HTR-8/SVneo (cell line): Measurements from ENCODE around the gene SLC9C2.
"Not testable (repeated sequence)": the region's sequence is repeated elsewhere in the genome, so short reads cannot be mapped to it uniquely, and the experiment has no call there.

Experiments
- DNase-seq: peaks from one replicate; pipeline ENCODE4 v3.0.0; 2011; ENCODE audit warnings: low spot score, mixed read lengths; ENCODE audit not compliant: insufficient read length
- FAIRE-seq: peaks from 2 replicates; lab custom pipeline; 2011; peaks lifted over from hg19 to GRCh38; lab: Jason Lieb, UNC

Gene SLC9C2

GRCh38 chr1:173493125-173493524, 109.7 kb downstream of the SLC9C2 start:
- not testable (repeated sequence) for FAIRE-seq, DNase-seq

GRCh38 chr1:173491508-173491907, 111.4 kb downstream of the SLC9C2 start:
- DNase-seq (no peak), FAIRE-seq (no peak)

- no peak for FAIRE-seq
Measured at GRCh38 chr1:173489929-173490328, 112.9 kb downstream of the SLC9C2 start.

GRCh38 chr1:173489149-173489600, 113.7 kb downstream of the SLC9C2 start:
- FAIRE-seq (no peak), DNase-seq (no peak)

More at GRCh38 chr1:173489929-173490328, 112.9 kb downstream of the SLC9C2 start:
- DNase-seq: no peak

- DNase-seq (no peak), FAIRE-seq (no peak)
Measured at GRCh38 chr1:173488001-173488400, 114.9 kb downstream of the SLC9C2 start.

- FAIRE-seq: no peak
- no peak for DNase-seq
Measured at GRCh38 chr1:173485401-173485800, 117.5 kb downstream of the SLC9C2 start.

- DNase-seq: no peak
- no peak for FAIRE-seq
Measured at GRCh38 chr1:173484276-173484675, 118.6 kb downstream of the SLC9C2 start.

GRCh38 chr1:173482683-173483082, 120.2 kb downstream of the SLC9C2 start:
- FAIRE-seq (no peak), DNase-seq (no peak)

GRCh38 chr1:173481195-173481772, 121.6 kb downstream of the SLC9C2 start:
- FAIRE-seq (no peak), DNase-seq (no peak)

GRCh38 chr1:173479649-173480048, 123.2 kb downstream of the SLC9C2 start:
- FAIRE-seq (no peak), DNase-seq (no peak)

GRCh38 chr1:173478094-173478674, 124.7 kb downstream of the SLC9C2 start:
- no peak for FAIRE-seq
- DNase-seq: peak; percentile 34

- FAIRE-seq (no peak), DNase-seq (peak; percentile 29)
Measured at GRCh38 chr1:173477286-173478093, 125.4 kb downstream of the SLC9C2 start, which contains the start of gene PRDX6. Gene PRDX6, plus strand, starts transcription at chr1:173477335. Its CDS starts 63 bp downstream, at chr1:173477398.

GRCh38 chr1:173476665-173477285, 126.1 kb downstream of the SLC9C2 start:
- DNase-seq (peak; percentile 93), FAIRE-seq (no peak)

GRCh38 chr1:173476197-173476664, 126.6 kb downstream of the SLC9C2 start:
- DNase-seq (no peak), FAIRE-seq (no peak)

- no peak for FAIRE-seq
- DNase-seq: no peak
Measured at GRCh38 chr1:173475564-173476196, 127.2 kb downstream of the SLC9C2 start.

- DNase-seq, FAIRE-seq: not testable (repeated sequence)
Measured at GRCh38 chr1:173474780-173475421, 128.0 kb downstream of the SLC9C2 start.

GRCh38 chr1:173474097-173474779, 128.6 kb downstream of the SLC9C2 start:
- FAIRE-seq: no peak

GRCh38 chr1:173473599-173474011, 129.3 kb downstream of the SLC9C2 start:
- FAIRE-seq: no peak
- peak; percentile 32 for DNase-seq

More at GRCh38 chr1:173474097-173474779, 128.6 kb downstream of the SLC9C2 start:
- DNase-seq: no peak

GRCh38 chr1:173470608-173471007, 132.3 kb downstream of the SLC9C2 start:
- FAIRE-seq: no peak
- DNase-seq: no peak
